ENCODE data around the gene AKNA.

AKNA gene

DNA sequence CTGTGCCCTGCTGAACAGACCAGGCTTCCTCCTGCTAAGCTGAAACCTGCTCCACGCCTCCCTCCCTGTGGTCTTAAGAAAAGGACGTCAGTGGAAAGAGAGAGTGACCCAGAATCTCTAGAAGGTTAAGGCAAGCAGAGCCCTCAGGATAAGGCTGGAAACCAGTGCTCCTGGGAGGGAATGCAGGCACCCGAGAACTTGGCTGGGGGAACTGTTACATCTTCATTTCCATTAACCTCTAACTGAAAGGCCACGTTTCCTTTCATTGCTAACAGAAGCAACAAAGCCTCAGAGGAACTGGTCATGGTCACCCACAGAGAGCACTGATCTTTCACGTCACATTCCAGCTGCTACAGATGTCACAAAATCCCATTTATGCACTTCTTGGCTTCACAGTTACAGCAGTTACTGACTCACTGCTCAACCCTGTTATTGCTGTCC, 26.1 kb upstream of the AKNA start:
- no peak for DNase-seq

DNA sequence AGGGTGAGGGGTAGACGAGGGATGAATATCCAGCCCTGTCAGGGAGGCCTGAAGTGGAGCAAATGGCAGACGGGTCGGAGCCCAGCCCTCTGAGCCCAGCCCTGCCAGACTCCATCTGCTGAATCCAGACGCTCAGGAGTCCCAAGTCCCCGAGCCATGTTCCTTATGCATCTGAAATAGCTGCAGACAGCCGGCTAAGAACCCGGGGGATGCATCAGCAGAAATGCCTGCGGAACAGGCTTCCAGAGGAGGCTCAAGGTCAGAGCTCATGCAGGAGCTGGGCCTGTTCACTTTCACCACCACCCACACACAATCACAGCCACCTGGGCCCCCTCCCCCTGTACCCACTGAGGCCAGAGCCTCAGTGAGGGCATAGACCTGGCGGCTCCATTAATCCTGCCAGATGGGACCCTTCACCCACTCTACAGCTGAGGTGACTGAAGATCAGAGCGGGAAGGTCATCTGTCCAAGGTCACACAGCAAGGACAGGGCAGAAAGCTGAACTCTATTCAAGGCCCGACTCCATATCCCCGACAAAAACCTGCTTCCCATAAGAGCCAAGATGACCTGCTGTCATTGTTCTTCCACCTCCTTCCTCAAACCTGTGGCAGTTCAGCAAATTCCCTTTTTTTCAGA, 24.4 kb upstream of the AKNA start:
- no peak for DNase-seq

DNA sequence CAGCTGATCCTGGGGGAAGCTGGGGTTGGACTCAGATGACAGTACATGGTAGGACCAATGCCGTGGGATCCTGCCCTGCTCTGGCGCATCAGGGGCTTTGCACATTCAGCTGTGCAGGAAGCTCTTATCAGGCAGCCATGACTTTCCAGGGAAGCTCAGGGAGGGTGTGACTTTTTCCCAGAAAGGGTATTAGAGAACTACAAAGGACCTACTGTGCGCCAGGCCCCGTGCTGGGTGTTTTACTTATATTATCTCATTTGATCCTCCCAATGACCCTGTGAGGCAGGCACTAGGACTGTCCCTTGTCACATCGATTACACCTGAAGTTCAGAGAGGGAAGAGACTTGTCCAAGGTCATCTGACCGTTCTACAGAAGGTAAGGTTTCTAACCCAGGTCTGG, 23.7 kb upstream of the AKNA start:
- DNase-seq, result no peak

DNA sequence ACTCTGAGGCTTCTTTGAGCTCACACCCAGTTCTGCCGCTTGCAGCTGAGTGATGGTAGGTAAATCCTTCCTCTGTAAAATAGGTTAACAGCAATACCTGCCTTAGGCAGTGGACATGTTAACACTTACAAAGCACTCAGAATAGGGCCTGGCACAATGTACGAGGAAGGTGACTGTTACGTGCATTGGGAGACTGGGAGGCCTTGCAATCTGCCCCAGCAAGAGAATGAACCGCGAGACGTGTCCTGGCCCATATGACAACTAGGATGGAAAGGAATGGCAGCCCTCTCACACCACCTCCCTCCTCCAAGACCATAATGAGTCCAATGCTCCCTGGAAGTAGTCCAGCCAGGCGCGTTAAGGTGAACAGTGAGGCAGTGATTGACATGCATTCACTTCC, 23.1 kb upstream of the AKNA start:
- DNase-seq, result no peak

DNA sequence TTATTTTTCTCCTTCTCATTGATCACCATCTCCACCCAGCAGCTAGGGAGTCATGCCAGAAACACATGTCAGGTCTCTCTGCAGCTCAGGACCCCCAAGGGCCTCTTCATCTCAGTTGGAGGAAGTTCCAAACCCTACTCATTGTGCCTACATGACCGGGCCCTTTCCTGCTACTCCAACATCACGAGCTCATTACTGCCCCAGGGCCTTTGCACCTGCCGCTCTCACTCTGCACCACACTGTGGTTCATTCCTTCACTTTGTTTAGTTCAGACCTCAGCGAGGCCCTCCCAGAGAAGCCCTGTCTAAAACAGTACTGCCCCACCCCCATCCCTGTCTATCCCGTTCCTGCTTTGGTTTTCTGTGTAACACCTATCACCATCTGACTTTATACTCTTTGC, 22.1 kb upstream of the AKNA start:
- no peak for DNase-seq

DNA sequence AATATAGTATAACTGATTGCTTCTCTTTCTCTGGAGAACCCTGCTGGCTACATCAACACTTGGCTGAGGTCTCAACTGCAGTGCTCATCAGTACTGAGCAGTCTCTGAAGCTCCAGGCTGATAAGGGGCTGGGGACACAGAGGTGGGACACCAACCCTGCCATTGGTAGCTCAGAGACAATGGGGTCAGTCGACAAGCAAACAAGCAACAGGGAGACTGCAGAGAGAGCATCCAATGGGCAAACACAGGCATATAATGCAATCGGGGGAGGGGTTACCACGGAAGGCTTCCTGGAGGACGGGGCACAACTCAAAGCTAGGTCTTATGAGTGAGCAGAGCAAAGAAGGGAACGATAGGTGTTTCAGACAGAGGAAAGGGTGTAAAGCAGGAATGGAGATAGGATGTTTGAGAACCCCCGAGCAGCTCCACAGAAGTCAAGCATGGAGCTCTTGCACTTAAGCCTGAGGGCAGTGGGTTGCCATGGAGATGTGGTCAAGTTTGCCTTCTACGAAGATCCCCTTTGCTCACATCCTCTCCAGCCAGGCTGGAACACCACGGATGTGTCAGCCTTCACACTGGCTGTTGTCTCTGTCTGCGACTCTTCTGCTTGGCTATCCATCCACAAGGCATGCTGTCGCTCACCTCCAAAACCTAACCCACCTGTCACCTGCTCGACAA, 21.5 kb upstream of the AKNA start:
- DNase-seq, result no peak

DNA sequence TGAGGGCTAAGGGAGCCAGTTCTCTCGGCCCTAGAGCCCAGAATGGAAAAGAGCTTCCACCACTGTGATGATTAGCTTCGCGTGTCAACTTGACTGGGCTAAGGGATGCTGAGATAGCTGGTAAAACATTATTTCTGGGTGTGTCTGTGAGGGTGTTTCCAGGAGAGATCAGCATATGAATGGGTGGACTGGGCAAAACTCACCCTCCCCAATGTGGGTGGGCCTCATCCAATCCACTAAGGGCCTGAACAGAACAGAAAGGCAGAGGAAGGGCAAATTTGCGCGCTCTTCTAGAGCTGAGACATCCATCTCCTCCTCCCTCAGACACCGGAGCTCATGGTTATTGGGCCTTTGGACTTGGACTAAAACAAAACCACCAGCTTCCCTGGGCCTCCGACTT, 20.9 kb upstream of the AKNA start:
- DNase-seq, result no peak

DNA sequence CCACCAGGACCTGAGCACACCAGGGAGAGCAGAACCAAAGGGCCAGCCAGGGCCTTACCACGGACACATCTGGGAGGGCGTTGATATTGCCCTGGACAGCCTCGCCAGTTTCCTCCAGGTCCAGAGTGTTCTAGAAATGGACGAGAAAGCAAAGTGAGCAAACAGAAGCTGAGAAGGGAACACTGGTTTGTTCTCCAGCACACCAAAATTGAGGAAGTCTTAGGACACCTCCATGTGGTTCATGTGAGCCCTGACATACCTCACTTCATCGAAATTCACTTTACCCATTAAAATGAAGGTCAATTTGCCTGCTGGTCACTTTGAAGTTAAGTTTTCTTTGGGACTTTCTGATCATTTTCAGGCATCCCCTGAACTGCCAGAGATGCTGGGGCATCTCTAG, 20.1 kb upstream of the AKNA start:
- no peak for DNase-seq

DNA sequence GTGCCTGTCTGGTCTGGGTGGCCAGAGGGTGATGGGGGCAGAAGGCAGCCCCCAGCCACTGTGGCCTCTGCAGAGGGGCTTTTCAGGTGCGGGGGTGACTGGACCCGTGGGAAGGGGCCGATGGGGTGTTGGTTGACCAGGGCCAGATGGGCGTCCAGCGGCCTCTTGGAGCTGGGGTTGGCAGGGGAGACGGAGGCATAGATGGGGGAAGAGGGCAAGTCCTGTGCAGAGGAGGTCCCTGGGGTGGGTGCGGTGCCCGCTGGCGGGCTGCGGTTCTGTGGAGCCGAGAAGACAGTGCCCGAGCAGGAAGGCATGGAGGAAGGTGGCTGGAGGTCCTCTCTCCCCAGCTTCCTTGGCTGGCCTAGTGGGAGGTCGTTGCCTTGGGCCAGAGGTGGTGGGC, 18.7 kb upstream of the AKNA start:
- no peak for DNase-seq

DNA sequence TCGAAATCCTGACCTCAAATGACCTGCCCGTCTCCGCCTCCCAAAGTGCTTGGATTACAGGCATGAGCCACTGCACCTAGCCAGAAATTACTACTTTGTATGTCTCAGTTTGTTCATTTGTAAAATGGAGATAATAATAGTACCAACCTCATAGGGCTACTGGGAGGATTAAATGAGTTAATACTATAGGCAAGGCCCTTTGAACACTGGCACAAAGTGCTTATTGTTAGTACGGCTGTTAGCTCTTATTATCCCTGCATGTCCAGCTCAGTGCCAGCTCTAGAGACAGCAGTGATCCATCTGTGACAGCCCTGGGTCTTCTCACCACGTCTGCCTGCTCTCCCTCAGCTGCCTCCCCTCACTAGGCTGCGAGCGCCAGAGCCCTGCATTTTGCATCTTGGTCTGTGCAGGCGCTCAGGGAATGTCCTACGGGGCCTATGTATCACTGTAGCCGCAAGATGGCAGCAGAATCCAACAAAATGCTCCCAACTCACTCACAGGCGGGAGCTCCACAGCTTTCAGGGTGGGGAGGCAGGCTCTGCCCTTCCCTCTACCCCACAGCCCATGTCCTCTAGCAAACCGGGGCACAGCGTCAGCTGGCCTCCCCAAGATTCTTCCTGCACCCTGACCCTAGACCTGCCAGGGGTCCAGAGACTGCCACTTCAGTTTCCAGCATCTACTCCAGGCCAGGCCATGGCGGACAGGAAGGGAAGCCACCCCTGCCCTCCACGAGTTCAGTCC, 17.7 kb upstream of the AKNA start:
- DNase-seq, result peak; percentile 63 to 84 (median 74)

DNA sequence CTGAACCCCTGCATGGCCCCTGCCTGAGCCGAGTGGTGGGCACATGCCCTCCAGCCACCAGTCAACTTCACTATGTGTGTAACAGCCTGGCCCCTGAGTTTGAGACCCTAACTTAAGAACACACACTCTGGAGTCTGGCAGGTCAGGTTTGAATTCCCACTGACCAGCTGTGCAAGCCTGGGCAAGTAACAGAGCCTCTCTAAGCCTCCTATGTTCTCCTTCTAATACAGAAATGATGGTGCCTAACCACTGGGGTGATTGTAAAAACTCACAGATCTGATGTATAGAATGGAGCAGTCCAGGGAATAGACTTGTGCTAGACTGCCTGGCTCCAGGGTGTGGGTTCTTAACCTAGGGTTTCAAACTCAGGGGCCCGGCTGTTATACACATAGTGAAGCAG, 16.7 kb upstream of the AKNA start:
- no peak for DNase-seq

DNA sequence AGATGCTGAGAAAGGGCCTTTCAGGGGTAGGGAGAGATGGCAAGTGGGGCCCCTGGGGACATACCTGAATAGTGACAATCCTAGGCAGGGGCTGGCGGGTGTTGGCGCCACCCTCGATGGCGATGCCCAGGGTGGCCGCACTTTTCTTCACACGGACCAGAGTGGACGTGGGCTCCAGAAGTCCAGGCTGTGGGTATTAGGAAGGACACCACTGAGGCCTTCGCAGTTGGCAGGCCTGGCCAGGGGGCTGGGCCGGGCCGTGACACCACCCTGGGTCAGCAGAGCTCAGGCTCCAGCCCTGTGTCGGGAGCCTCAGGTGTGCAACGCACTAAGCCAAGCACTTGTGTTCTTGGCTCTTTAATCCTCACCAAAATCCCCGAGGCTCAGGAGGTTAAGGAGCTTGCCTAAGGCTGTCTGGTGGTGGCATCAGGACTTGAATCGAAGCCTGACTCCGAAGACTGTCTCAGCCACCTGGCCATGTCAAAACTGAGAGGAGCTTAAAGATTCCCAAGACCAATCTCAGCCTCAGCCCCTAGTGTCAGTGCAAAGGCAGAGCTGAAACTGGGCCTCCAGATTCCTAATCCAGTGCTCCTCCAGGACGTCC, 15.5 kb upstream of the AKNA start:
- DNase-seq, result no peak

DNA sequence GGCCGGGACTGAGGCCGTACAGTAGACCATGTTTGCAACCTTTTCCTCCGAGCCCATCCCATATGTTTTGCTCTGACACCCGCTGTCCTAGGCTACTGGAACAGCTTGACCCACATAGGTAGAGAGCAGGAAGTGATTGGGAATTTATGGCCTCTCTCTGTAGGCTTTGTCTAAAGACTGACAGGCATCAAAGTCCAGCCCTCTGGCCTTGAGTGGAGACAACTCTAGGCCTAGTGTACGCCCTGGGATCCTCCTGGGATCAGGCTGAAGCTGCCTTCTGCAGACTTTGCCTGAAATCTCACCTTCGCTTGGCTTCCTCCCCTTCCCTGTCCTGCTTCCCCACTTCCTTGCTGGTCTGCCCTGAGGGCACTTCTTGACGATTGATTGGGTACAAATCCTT, 13.6 kb upstream of the AKNA start:
- DNase-seq, result no peak

DNA sequence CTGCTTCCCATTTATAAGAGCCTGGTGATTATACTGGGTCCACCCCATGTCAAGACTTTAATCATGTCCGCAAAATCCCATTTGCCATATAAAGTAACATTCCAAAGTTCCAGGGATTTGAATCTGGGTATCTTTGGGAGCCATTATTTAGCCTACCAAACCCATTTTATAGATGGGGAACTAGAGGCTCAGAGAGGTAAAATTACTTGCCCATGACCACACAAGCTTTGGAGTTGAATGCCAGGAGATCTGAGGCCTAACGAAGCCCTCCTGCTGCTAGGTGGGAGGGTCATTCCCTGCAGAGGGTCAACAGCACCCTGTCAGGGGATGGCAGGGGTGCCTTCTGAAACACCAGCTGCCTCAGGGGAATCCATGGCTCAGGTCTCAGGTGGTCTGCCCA, 13.0 kb upstream of the AKNA start:
- no peak for DNase-seq

DNA sequence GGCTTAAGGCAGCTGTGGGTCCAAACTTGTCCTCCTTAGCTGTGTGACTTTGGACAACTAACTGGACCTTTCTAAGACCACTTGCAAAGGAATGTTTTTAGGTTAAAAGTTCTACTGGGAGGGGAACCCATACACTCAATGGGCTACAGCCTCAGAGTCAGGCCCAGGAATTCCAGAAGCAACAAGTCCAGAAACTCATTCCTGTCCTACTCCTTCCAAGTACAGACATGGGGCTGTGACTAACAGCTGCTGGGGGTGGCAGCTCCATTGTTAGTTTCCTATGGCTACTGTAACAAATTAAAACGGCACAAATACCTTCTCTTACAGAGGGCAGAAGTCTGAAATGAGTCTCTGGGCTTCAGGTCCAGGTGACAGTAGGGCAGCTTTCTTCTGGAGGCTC, 12.4 kb upstream of the AKNA start:
- DNase-seq, result no peak

DNA sequence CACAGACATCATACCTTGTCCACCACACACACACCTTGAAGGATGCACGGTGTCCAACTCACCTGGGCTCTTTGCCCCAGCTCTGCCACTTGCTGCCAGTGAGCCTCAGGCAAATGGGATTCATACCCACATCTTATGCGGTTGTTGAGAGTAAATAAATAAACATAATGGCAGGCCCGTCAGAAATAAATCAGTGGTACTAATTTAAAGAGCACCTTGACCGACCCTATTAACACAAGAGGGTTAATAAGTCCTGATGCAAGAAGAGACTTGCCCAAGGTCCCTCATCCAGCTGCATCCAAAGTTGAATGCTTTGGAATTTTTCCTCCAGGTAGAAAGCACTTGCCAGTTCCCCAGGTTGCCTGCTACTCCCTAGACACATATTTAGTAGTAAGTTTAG, 11.6 kb upstream of the AKNA start:
- no peak for DNase-seq

DNA sequence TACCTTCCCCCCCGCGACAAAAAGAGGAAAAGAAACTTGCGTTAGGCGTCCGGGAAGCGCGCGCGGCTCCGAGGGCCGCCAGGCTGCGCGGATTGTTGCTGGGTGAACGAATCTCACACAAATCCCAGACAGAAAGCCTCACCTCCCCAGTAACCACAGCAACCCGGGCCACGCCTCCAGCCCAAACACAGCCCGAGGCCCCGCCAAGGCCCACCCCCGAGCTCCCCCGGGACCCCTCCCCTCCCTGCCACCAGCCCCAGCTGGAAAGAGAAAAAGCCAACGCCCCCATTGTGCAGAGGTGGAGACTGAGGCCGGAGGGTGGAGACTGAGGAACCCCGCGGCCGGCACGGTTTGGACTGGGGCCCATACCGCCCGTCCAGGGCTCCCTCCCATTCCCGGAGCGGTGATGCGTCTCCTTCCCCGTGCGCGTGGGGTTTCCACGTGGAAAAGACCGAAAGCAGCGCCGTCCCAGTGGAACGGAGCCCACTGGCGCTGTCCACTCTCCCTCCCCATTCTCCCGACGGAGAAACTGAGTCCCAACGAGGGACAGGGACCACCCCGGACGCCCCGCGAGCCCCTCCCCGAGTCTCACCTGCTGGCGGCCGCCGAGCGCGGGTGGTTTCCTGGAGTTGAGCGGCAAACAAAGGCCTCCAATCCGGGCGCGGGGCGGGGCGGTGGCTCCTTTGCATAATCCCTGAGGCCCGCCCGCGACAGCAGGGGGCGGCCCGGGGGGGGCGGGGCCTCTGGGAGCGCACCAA, 10.2 kb upstream of the AKNA start:
- peak; percentile 85 to 95 (median 93) for DNase-seq

DNA sequence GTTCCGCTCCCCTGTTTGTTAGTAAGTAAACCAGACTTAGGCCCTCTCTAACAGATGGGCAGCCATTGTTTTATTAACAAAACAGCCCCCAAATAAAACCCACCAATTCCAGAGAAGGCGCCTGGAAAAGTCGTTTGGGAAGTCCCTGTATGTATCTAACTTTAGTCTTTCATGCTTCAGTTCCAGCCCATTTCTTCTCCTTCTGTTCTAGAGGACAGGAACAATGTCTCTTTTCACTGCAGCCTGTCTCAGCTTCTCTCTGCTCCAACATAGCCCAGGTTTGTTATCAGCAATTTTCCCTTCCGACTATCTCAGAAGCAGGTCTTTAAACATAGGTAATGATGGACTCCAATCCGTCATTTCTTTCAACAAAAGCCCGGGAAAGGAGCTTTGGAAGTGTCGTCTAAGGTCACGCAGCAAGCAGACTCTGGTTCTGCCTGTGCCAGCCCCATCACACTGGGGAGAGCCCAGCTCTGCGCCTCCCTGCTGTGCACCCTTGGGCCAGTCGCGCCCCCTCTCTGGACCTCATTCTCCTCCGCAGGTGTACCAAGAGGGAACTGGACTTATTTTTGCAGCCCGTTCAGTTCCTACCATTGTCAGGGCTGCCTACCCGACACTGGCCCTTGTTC, 9.6 kb upstream of the AKNA start:
- DNase-seq, result no peak

DNA sequence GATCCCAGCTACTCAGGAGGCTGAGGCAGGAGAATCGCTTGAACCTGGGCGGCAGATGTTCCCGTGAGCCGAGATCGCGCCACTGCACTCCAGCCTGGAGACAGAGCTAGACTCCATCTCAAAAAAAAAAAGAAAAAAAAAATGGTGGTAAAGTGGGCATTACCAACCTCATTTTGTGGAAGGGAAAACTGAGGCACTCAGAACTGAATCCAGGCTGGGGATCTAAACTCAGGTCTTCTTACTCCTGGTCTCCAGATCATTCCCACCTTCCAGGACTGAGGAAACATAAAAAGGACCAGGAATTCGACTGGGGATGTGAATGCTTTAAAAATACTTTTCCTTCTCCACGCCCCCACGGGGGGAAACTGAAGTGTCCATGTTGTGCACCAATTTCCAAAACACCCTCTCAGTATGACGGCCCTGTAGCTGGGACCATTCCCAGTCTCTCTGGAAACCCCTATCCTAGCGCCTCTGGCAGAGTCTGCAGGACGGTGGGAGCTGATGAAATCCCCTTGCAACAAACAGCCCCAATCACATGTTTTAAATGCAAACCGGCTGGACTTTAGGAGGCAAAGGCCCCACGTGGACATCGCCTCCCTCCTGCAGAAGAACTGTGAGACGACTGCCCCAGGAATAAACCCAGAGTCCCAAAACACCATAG, 8.9 kb upstream of the AKNA start:
- no peak for DNase-seq

DNA sequence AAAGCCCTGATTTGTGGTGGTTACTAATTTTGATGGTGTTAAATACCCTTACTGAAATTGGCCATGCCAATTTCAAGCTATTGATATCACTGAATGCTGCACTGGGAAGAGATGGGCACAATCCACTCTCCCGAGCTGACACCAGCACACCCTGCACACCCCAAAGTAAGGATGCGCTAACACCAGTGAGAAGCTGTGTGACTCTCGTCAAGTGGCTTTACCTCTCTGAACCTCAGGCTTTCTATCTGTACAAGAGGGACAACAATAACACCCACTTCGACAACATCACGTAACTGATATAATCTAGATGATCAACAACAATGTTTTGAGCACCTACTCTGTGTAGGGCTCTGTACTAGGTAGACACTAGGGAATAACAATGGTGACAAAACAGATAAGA, 8.0 kb upstream of the AKNA start:
- DNase-seq, result no peak

DNA sequence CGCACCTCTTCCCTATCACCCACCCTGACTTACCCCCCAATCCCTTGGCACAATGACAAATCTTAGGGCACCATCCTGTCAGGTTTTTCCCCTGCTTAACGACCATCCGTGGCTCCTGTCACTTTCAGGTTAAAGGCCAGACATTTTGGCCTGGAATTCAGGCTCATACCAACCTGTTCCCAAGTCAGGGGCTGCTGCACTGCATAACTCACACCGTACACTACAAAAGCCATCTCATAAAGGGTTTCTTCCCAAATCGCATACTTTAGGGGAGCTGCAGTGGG, 7.5 kb upstream of the AKNA start:
- DNase-seq, result no peak

Data from stimulated activated naive CD4-positive, alpha-beta T cell (primary cell).